MCF 10A (cell line): ENCODE data around the gene GLIS1. TPM values are rescaled to one million over a fixed set of nuclear protein-coding genes. Genes with fewer than 3 reads are reported as not detected.

Experiments used
- BruUV-seq: library from RNA; stranded (reverse); fragments of 400-500 nt; replicated peaks from 2 replicates; lab custom pipeline; 2021; lab: Mats Ljungman, UMichigan
- CTCF ChIA-PET: fragments of 300-600 bp; sonication (Branson Sonifier 250); formaldehyde crosslinking; extraction: SDS; loops from one replicate; lab custom pipeline; 2021; ENCODE audit warnings: antibody characterized with exemption, inconsistent platforms; lab: Yijun Ruan, JAX
- POLR2A ChIA-PET: fragments of 300-600, 350-650 bp; sonication (Branson Sonifier 250); formaldehyde crosslinking; extraction: SDS; loops from one replicate; lab custom pipeline; 2020; ENCODE audit warnings: antibody characterized with exemption, inconsistent platforms; lab: Yijun Ruan, JAX
- DNase-seq: peaks from one replicate; pipeline ENCODE4 v3.0.0-alpha.2; 2018; ENCODE audit not compliant: unreplicated experiment
- H3K27ac Mint-ChIP-seq: one replicate; pipeline ENCODE4 v1.8.0; 2022; ENCODE audit warnings: mild to moderate bottlenecking, low read depth, mixed read lengths; ENCODE audit not compliant: unreplicated experiment
- H3K27me3 Mint-ChIP-seq: one replicate; pipeline ENCODE4 v1.8.0; 2022; ENCODE audit warnings: mixed read lengths; ENCODE audit not compliant: insufficient read depth, unreplicated experiment
- H3K36me3 Mint-ChIP-seq: one replicate; pipeline ENCODE4 v1.8.0; 2022; ENCODE audit warnings: mild to moderate bottlenecking, moderate library complexity, mixed read lengths; ENCODE audit not compliant: insufficient read depth, unreplicated experiment
- H3K4me1 Mint-ChIP-seq: one replicate; pipeline ENCODE4 v1.8.0; 2022; ENCODE audit warnings: mixed read lengths; ENCODE audit not compliant: insufficient read depth, unreplicated experiment
- H3K4me3 Mint-ChIP-seq: one replicate; pipeline ENCODE4 v1.8.0; 2022; ENCODE audit warnings: mild to moderate bottlenecking, moderate library complexity, mixed read lengths; ENCODE audit not compliant: unreplicated experiment
- H3K9me3 Mint-ChIP-seq: one replicate; pipeline ENCODE4 v1.8.0; 2022; ENCODE audit warnings: mixed read lengths; ENCODE audit not compliant: unreplicated experiment
- CTCF ChIP-seq: fragments of 200-600 bp; IDR thresholded peaks from one replicate; pipeline ENCODE4 v1.8.0; 2022; ENCODE audit warnings: antibody characterized with exemption, mild to moderate bottlenecking; ENCODE audit not compliant: unreplicated experiment
- intact Hi-C: fragments of 100-400 bp; cut with micrococcal nuclease; formaldehyde crosslinking; loops from 2 replicates; pipeline ENCODE4 v1.14.1; 2022
- total RNA-seq: library from RNA; stranded (reverse); gene quantifications from 2 replicates; pipeline ENCODE4 v1.2.3, GENCODE V29; 2022

Gene GLIS1
- total RNA-seq, 1 experiment from 2014 or later: 0.93 TPM

GRCh38 chr1:53726009-53726600 is 12.9 kb downstream of the GLIS1 start:
- TF ChIP-seq CTCF: no peak
- intact Hi-C loops: no loop called here
- Mint-ChIP-seq H3K4me1 (no peaks in the 10 kb centered on the region), H3K4me3 (no peak overlapping the region), H3K27me3 (no peaks in the 10 kb centered on the region), H3K27ac (no peak overlapping the region), H3K36me3 (no peaks in the 10 kb centered on the region), H3K9me3 (no peaks in the 10 kb centered on the region)
- POLR2A ChIA-PET: no interaction called here
- CTCF ChIA-PET: no interaction called here
- no TSS peak for BruUV-seq
- DNase-seq: no peak

- Mint-ChIP-seq H3K36me3 (no peaks in the 10 kb centered on the region), H3K4me1 (no peaks in the 10 kb centered on the region), H3K4me3 (no peak overlapping the region), H3K9me3 (no peaks in the 10 kb centered on the region), H3K27me3 (no peaks in the 10 kb centered on the region), H3K27ac (no peak overlapping the region)
- DNase-seq: no peak
- TF ChIP-seq CTCF: no peak
- no TSS peak for BruUV-seq
- ChIA-PET POLR2A (interaction anchor here (0.6 to 2.5 kb wide), 2 partner anchors 9 to 85 kb away, joined by 4 to 11 read pairs; no protein-coding TSS in a partner anchor), CTCF (interaction anchor here (1.5 kb wide), 1 partner anchor 43 kb away, joined by 4 read pairs; no protein-coding TSS in a partner anchor)
- intact Hi-C loops: no loop called here
These were observed 13.7 kb downstream of the GLIS1 start for GRCh38 chr1:53725238-53725689.

- peak; percentile 59 for DNase-seq
- H3K9me3 Mint-ChIP-seq: no peaks in the 10 kb centered on the region
- TF ChIP-seq CTCF: no peak
- ChIA-PET CTCF (interaction anchor here (0.6 to 2.2 kb wide), 4 partner anchors 13 to 535 kb away, joined by 3 to 13 read pairs (median 3); no protein-coding TSS in a partner anchor), POLR2A (interaction anchor here (2.0 kb wide), 1 partner anchor 11 kb away, joined by 7 read pairs; no protein-coding TSS in a partner anchor)
- BruUV-seq: no TSS peak
- H3K36me3 Mint-ChIP-seq: no peaks in the 10 kb centered on the region
- no peak overlapping the region for H3K27ac Mint-ChIP-seq
- intact Hi-C loops: no loop called here
- H3K4me3 Mint-ChIP-seq: no peak overlapping the region
- H3K27me3 Mint-ChIP-seq: no peaks in the 10 kb centered on the region
- no peaks in the 10 kb centered on the region for H3K4me1 Mint-ChIP-seq
These were observed 16.9 kb downstream of the GLIS1 start for GRCh38 chr1:53722025-53722424.

GRCh38 chr1:53721088-53721487 is 17.9 kb downstream of the GLIS1 start:
- no peak for TF ChIP-seq CTCF
- BruUV-seq: no TSS peak
- DNase-seq: no peak
- intact Hi-C loops: no loop called here
- Mint-ChIP-seq H3K36me3 (no peaks in the 10 kb centered on the region), H3K27ac (no peak overlapping the region), H3K9me3 (no peaks in the 10 kb centered on the region), H3K4me1 (no peaks in the 10 kb centered on the region), H3K27me3 (no peaks in the 10 kb centered on the region), H3K4me3 (no peak overlapping the region)
- ChIA-PET CTCF (interaction anchor here (0.5 to 2.2 kb wide), 4 partner anchors 13 to 55 kb away, joined by 3 to 13 read pairs (median 3); no protein-coding TSS in a partner anchor), POLR2A (interaction anchor here (0.7 to 2.0 kb wide), 2 partner anchors 10 to 12 kb away, joined by 3 to 7 read pairs; no protein-coding TSS in a partner anchor)
